Measurements from ENCODE around the gene MRPL14.

GRCh38 chr6:44132476-44132875, 5.2 kb upstream of the MRPL14 start:
- TF ChIP-seq YY1 (IDR thresholded peaks at IDR 0.05; ENCODE audit: low read depth, low read length) (no peak), RAD21 (IDR thresholded peaks at IDR 0.05 in 1 of 2, conservative IDR thresholded peaks at IDR 0.05 in 1 of 2; ENCODE audit: low read depth in 2 of 2, low read length in 2 of 2) (no peak), CTCF (IDR thresholded peaks at IDR 0.05; ENCODE audit: control extremely low read depth in 1 of 3, insufficient read depth in 1 of 3, low read depth in 1 of 3, low read length in 3 of 3) (no peak), POLR2AphosphoS5 (IDR thresholded peaks at IDR 0.05; ENCODE audit: low read depth, low read length) (no peak), POLR2A (IDR thresholded peaks at IDR 0.05; ENCODE audit: control extremely low read depth in 1 of 2, low read depth in 2 of 2, low read length in 2 of 2) (no peak), EP300 (IDR thresholded peaks at IDR 0.05; ENCODE audit: borderline replicate concordance in 1 of 2, low read depth in 2 of 2, low read length in 2 of 2) (no peak), JUN (IDR thresholded peaks at IDR 0.05; ENCODE audit: low read depth, low read length) (no peak), CREB1 (IDR thresholded peaks at IDR 0.05) (no peak), MAFK (IDR thresholded peaks at IDR 0.05; ENCODE audit: low read depth, low read length) (no peak), E2F6 (IDR thresholded peaks at IDR 0.05) (no peak), GABPA (IDR thresholded peaks at IDR 0.05; ENCODE audit: borderline replicate concordance, insufficient read depth, low read length) (no peak), SIX5 (IDR thresholded peaks at IDR 0.05; ENCODE audit: low read depth, low read length) (no peak), TAF1 (IDR thresholded peaks at IDR 0.05; ENCODE audit: low read depth, low read length) (no peak), GTF2F1 (IDR thresholded peaks at IDR 0.05; ENCODE audit: borderline replicate concordance, low read depth, low read length) (no peak)
